HepG2 (cell line): ENCODE results near the gene MEX3D. TPM values are rescaled to one million over a fixed set of nuclear protein-coding genes. Genes with fewer than 3 reads are reported as not detected.

Source experiments
- ATAC-seq: fragments of 200-7000 bp; cut with Tn5 transposase; 3 replicates; pipeline ENCODE4 v1.9.1; 2020; ENCODE audit warnings: mild to moderate bottlenecking, moderate library complexity
- BruUV-seq: library from RNA; stranded (reverse); fragments of 400-500 nt; replicated peaks from 2 replicates; lab custom pipeline; 2021; lab: Mats Ljungman, UMichigan
- CTCF ChIA-PET: fragments of 300-600 bp; formaldehyde crosslinking; extraction: SDS; loops from one replicate; lab custom pipeline; 2021; ENCODE audit warnings: low total read pairs, inconsistent platforms, low intra/inter-chr PET ratio; lab: Yijun Ruan, JAX
- POLR2A ChIA-PET: fragments of 350-600 bp; sonication (Branson Sonifier 250); formaldehyde crosslinking; loops from one replicate; lab custom pipeline; 2020; ENCODE audit warnings: antibody characterized with exemption, inconsistent platforms; lab: Yijun Ruan, JAX
- DNase-seq: peaks from one replicate; pipeline ENCODE4 v3.0.0-alpha.2; 2015; ENCODE audit warnings: low spot score
- FAIRE-seq: peaks from 3 replicates; lab custom pipeline; 2011; peaks lifted over from hg19 to GRCh38; lab: Jason Lieb, UNC
- H2AFZ ChIP-seq: one replicate; pipeline ENCODE4 v1.6.1; 2011; ENCODE audit warnings: low read length, inconsistent platforms
- H3K27ac ChIP-seq: fragments of 300-600 bp; 3 replicates; pipeline ENCODE4 v1.8.0; 2011; ENCODE audit warnings: mixed run types, mild to moderate bottlenecking, mixed read lengths, low read length, inconsistent platforms; ENCODE audit not compliant: insufficient read depth; ENCODE audit errors: extremely low read length
- H3K27me3 ChIP-seq, 2 experiments: fragments of 200-600 bp in 1 of 2; 2 replicates in 1 of 2; 3 replicates in 1 of 2; pipeline versions ENCODE4 v1.6.0 to v1.8.0; 2011; ENCODE audit warnings: low read length in 2 of 2, mild to moderate bottlenecking in 2 of 2, moderate library complexity in 2 of 2, inconsistent platforms in 1 of 2; ENCODE audit not compliant: insufficient read depth in 2 of 2, control insufficient read depth in 1 of 2
- H3K36me3 ChIP-seq, 2 experiments: fragments of 200-600 bp in 1 of 2; replicated peaks in 1 of 2; 2 replicates in 1 of 2; 3 replicates in 1 of 2; pipeline versions ENCODE4 v1.5.1 to v1.8.0; 2011; ENCODE audit warnings: low read length in 2 of 2, inconsistent platforms in 1 of 2; ENCODE audit not compliant: insufficient read depth in 2 of 2, control insufficient read depth in 1 of 2
- H3K4me1 ChIP-seq: 2 replicates; pipeline ENCODE4 v1.5.1; 2012; ENCODE audit warnings: low read length, inconsistent platforms; ENCODE audit not compliant: insufficient read depth
- H3K4me2 ChIP-seq: 2 replicates; pipeline ENCODE4 v1.6.0; 2011; ENCODE audit warnings: low read depth, low read length, inconsistent platforms
- H3K4me3 ChIP-seq, 3 experiments: fragments of 200-600 bp in 1 of 3; sonication (generic), shearing (Covaris generic) in 1 of 3; replicated peaks in 1 of 3; 2 replicates each; pipeline ENCODE4 v1.5.1; 2011 to 2016; ENCODE audit warnings: low read length in 3 of 3, inconsistent platforms in 2 of 3, low read depth in 2 of 3, mild to moderate bottlenecking in 2 of 3, control low read depth in 1 of 3, mixed read lengths in 1 of 3; ENCODE audit not compliant: insufficient read depth in 1 of 3
- H3K79me2 ChIP-seq: one replicate; pipeline ENCODE4 v1.6.1; 2011; ENCODE audit warnings: low read length, inconsistent platforms; ENCODE audit not compliant: insufficient read depth
- H3K9ac ChIP-seq: 2 replicates; pipeline ENCODE4 v1.6.0; 2011; ENCODE audit warnings: mild to moderate bottlenecking, low read depth, low read length, inconsistent platforms; ENCODE audit not compliant: insufficient read depth
- H3K9me3 ChIP-seq: 2 replicates; pipeline ENCODE4 v1.5.1; 2012; ENCODE audit warnings: mild to moderate bottlenecking, low read length
- H4K20me1 ChIP-seq: 2 replicates; pipeline ENCODE4 v1.6.0; 2011; ENCODE audit warnings: inconsistent platforms, mild to moderate bottlenecking, low read length, moderate library complexity; ENCODE audit not compliant: insufficient read depth
- BHLHE40 ChIP-seq: IDR thresholded peaks from 2 replicates; pipeline ENCODE4 v1.6.1; 2011; ENCODE audit warnings: low read length, improper control_type of control experiment
- CEBPB ChIP-seq: IDR thresholded peaks from 2 replicates; pipeline ENCODE4 v1.6.1; 2011; ENCODE audit warnings: low read depth, low read length, improper control_type of control experiment, borderline replicate concordance
- CEBPG ChIP-seq: IDR thresholded peaks from 2 replicates; pipeline ENCODE4 v1.6.1; 2016
- FOXM1 ChIP-seq: sonication (generic); formaldehyde crosslinking; IDR thresholded peaks from 2 replicates; pipeline ENCODE4 v1.5.0; 2020; ENCODE audit warnings: missing genetic modification reagents
- NCOA1 ChIP-seq: sonication (generic); formaldehyde crosslinking; IDR thresholded peaks from 2 replicates; pipeline ENCODE4 v1.9.0; 2021; ENCODE audit warnings: missing genetic modification reagents
- RAD21 ChIP-seq: fragments of 450-650 bp; formaldehyde crosslinking; IDR thresholded peaks from 2 replicates; pipeline ENCODE4 v1.5.0; 2020; ENCODE audit warnings: mild to moderate bottlenecking
- SAP130 ChIP-seq: IDR thresholded peaks from 2 replicates; pipeline ENCODE4 v1.6.1; 2016; ENCODE audit warnings: low read depth
- ZBTB7B ChIP-seq: sonication (generic); formaldehyde crosslinking; IDR thresholded peaks from 2 replicates; pipeline ENCODE4 v1.4.0; 2020; ENCODE audit warnings: missing genetic modification reagents
- ZC3H4 ChIP-seq: sonication (generic); formaldehyde crosslinking; IDR thresholded peaks from 2 replicates; pipeline ENCODE4 v1.4.0; 2020; ENCODE audit warnings: missing genetic modification reagents, borderline replicate concordance
- ZNF329 ChIP-seq: sonication (generic); formaldehyde crosslinking; IDR thresholded peaks from 2 replicates; pipeline ENCODE4 v1.9.0; 2021; ENCODE audit warnings: low read depth, mild to moderate bottlenecking, missing genetic modification reagents
- ZNF562 ChIP-seq: sonication (generic); formaldehyde crosslinking; IDR thresholded peaks from 2 replicates; pipeline ENCODE4 v1.8.0; 2022; ENCODE audit warnings: missing genetic modification reagents, borderline replicate concordance
- ZSCAN20 ChIP-seq: sonication (generic); formaldehyde crosslinking; IDR thresholded peaks from 2 replicates; pipeline ENCODE4 v1.4.0; 2020; ENCODE audit warnings: missing genetic modification reagents, mild to moderate bottlenecking, borderline replicate concordance
- WGBS: methylation state at CpG from one replicate; pipeline ENCODE4 v1.1.6; 2017; ENCODE audit warnings: low lambda C conversion rate; 5-methylcytosine and 5-hydroxymethylcytosine counted together
- in situ Hi-C: cut with HindIII; loops from 2 replicates; pipeline ENCODE4 v1.10.0; 2017; ENCODE audit warnings: low pct_unique_long_range_greater_than_20kb; ENCODE audit not compliant: extremely low pct_ligation_motif_present
- intact Hi-C: fragments of 100-400 bp; cut with micrococcal nuclease; formaldehyde crosslinking; loops from one replicate; pipeline ENCODE4 v1.10.0; 2022; ENCODE audit not compliant: unreplicated experiment
- polyA plus RNA-seq, 8 experiments: library from polyadenylated mRNA; depleted of rRNA in 3 of 8; stranded (reverse) in 7 of 8; unstranded in 1 of 8; fragments of >200 nt; fragmentation: Illumina TruSeq in 4 of 8; extraction: Trizol in 4 of 8; gene quantifications; 2 replicates each; pipeline versions ENCODE4 v1.2.1 to v1.2.3, GENCODE V29; 2011 to 2016; ENCODE audit warnings: low read depth in 4 of 8, missing spikeins in 1 of 8, mixed read lengths in 1 of 8; ENCODE audit not compliant: insufficient read depth in 1 of 8
- total RNA-seq, 5 experiments: library from RNA; depleted of rRNA; stranded (reverse); fragments of >200 nt; fragmentation: Illumina TruSeq; extraction: Trizol; gene quantifications; 2 replicates each; pipeline ENCODE4 v1.2.3, GENCODE V29; 2016; ENCODE audit warnings: low read depth in 1 of 5
- TF ChIP-seq, protein P1 (sequence below): sonication (generic); formaldehyde crosslinking; IDR thresholded peaks from 2 replicates; pipeline ENCODE4 v1.4.0; 2020; ENCODE audit warnings: mild to moderate bottlenecking, missing genetic modification reagents
- TF ChIP-seq, protein P2 (sequence below): sonication (generic); formaldehyde crosslinking; IDR thresholded peaks from 2 replicates; pipeline ENCODE4 v1.8.0; 2023; ENCODE audit warnings: mild to moderate bottlenecking, missing genetic modification reagents
- TF ChIP-seq, protein P3 (sequence below): sonication (generic); formaldehyde crosslinking; IDR thresholded peaks from 2 replicates; pipeline ENCODE4 v1.8.1; 2022; ENCODE audit warnings: mild to moderate bottlenecking, missing genetic modification reagents

MEX3D gene
- total and polyA plus RNA-seq, 2 of the 13 experiments (the other 11 are each of a cell fraction or from before 2014, with no cell fraction given), result 3.6 to 17.1 TPM

DNA sequence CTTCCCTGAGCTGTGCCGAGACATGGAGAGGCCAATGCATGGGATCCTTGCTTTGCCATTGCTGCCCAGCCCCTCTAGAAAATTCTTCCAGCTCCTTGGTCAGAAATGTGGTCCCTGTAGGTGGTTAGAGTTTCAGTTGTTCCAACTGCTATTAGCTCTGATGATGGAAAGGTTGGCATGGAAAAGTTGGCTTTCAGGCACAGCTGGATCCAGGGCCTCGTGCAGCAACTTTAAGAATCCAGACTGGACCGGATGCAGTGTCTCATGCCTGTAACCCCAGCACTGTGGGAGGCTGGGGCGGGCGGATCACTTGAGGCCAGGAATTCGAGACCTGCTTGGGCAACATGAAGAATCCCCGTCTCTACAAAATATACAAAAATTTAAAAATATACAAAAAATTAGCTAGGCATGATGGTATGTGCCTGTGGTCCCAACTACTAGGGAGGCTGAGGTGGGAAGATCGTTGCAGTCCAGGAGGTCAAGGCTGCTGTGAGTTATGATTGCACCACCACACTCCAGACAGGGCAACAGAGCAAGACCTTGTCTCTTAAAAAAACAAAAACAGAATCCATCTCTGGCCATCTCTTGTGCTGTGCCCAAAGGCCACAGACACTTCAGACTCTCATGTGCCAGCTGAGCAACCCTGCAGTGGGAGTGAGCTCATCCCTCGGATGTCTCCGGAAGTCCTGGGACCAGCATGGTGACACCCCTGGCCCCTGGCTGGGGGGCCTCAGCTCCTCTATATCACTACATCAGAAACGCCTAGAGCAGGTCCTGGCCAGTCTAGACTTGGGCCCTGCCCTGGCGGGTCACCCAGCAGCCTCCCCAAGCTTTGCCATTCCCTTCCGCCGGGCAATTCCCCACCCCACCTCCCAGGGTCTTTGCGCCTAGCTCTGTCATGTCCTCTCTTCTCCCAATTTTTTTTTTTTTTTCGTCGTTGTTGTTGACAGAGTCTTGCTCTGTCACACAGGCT lies 16.8 kb downstream of the MEX3D start:
- intact Hi-C loops, result no loop called here
- CTCF ChIA-PET, result no interaction called here
- WGBS, result 42% methylated on average over 17 of the region's 17 CpGs
- TF ChIP-seq ZNF562 (CRISPR knock-in tag) (no peak), ZC3H4 (no peak), BHLHE40 (no peak), NCOA1 (CRISPR knock-in tag) (no peak), SAP130 (CRISPR knock-in tag) (no peak), FOXM1 (CRISPR knock-in tag) (no peak), ZNF329 (CRISPR knock-in tag) (peak; percentile 99), ZSCAN20 (CRISPR knock-in tag) (no peak), ZBTB7B (CRISPR knock-in tag) (no peak), CEBPB (peak; percentile 28; the same call in 1 of the 2 replicates), RAD21 (no peak), CEBPG (CRISPR knock-in tag) (peak; percentile 11; the same call in 1 of the 2 replicates)
- TF ChIP-seq, protein P1, sequence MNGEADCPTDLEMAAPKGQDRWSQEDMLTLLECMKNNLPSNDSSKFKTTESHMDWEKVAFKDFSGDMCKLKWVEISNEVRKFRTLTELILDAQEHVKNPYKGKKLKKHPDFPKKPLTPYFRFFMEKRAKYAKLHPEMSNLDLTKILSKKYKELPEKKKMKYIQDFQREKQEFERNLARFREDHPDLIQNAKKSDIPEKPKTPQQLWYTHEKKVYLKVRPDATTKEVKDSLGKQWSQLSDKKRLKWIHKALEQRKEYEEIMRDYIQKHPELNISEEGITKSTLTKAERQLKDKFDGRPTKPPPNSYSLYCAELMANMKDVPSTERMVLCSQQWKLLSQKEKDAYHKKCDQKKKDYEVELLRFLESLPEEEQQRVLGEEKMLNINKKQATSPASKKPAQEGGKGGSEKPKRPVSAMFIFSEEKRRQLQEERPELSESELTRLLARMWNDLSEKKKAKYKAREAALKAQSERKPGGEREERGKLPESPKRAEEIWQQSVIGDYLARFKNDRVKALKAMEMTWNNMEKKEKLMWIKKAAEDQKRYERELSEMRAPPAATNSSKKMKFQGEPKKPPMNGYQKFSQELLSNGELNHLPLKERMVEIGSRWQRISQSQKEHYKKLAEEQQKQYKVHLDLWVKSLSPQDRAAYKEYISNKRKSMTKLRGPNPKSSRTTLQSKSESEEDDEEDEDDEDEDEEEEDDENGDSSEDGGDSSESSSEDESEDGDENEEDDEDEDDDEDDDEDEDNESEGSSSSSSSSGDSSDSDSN (CRISPR knock-in tag), result no peak
- TF ChIP-seq, protein P2, sequence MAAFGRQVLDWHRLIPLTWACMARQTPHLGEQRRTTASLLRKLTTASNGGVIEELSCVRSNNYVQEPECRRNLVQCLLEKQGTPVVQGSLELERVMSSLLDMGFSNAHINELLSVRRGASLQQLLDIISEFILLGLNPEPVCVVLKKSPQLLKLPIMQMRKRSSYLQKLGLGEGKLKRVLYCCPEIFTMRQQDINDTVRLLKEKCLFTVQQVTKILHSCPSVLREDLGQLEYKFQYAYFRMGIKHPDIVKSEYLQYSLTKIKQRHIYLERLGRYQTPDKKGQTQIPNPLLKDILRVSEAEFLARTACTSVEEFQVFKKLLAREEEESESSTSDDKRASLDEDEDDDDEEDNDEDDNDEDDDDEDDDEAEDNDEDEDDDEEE (CRISPR knock-in tag), result no peak
- TF ChIP-seq, protein P3, sequence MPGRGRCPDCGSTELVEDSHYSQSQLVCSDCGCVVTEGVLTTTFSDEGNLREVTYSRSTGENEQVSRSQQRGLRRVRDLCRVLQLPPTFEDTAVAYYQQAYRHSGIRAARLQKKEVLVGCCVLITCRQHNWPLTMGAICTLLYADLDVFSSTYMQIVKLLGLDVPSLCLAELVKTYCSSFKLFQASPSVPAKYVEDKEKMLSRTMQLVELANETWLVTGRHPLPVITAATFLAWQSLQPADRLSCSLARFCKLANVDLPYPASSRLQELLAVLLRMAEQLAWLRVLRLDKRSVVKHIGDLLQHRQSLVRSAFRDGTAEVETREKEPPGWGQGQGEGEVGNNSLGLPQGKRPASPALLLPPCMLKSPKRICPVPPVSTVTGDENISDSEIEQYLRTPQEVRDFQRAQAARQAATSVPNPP (CRISPR knock-in tag), result no peak

More for the DNA sequence above, 16.8 kb downstream of the MEX3D start:
- in situ Hi-C loops, result no loop called here
- BruUV-seq, result no TSS peak
- Histone ChIP-seq H3K9ac (no peak overlapping the region), H3K9me3 (no peaks in the 10 kb centered on the region), H3K27me3 (no peaks in the 10 kb centered on the region), H4K20me1 (no peaks in the 10 kb centered on the region), H3K4me2 (no peak overlapping the region), H3K79me2 (no peaks in the 10 kb centered on the region), H2AFZ (no peak overlapping the region), H3K4me1 (peaks cover 21% of the 10 kb centered on the region), H3K27ac (no peak overlapping the region), H3K4me3 (no peak overlapping the region), H3K36me3 (no peaks in the 10 kb centered on the region; a peak in 1 of 5 replicates)
- DNase-seq (no peak), FAIRE-seq (no peak), ATAC-seq (peak; percentile 20; the same call in 2 of the 3 replicates)
- POLR2A ChIA-PET, result no interaction called here
